ENCODE measurements around the gene ITM2C. TPM values are rescaled to one million over a fixed set of nuclear protein-coding genes. Genes with fewer than 3 reads are reported as not detected.

The ITM2C gene
- total RNA-seq, 2 donors from 2014 or later = 15.3 to 18.6 TPM

- Mint-ChIP-seq H3K4me1 (peaks cover 28% of the 10 kb centered on the region), H3K36me3 (ENCODE audit: low read depth) (peaks cover 2% of the 10 kb centered on the region), H3K4me3 (peak overlapping the region; percentile 39), H3K27me3 (peaks cover 11% of the 10 kb centered on the region), H3K27ac (peak overlapping the region; percentile 59)
- no peaks in the 10 kb centered on the region for H3K9me3 ChIP-seq (ENCODE audit: control insufficient read depth, low read length, poor library complexity, severe bottlenecking)
- ATAC-seq = no peak
- DNase-seq = no peak
Measured at GRCh38 chr2:230927711-230928341, 63.1 kb downstream of the ITM2C start.

Other genes with a start within 250 kb of the ITM2C start
- 10 to 100 TPM; 82.3 to 89.8 TPM for gene CAB39, start 152.1 kb upstream of the ITM2C start, total RNA-seq
- 1 to 10 TPM; 3.8 to 8.3 TPM for gene GPR55, start 60.3 kb downstream of the ITM2C start, total RNA-seq
- gene SPATA3, start 131.2 kb downstream of the ITM2C start, total RNA-seq = not detected
- not detected for gene C2orf72, start 172.6 kb downstream of the ITM2C start, total RNA-seq
- gene PSMD1, start 191.9 kb downstream of the ITM2C start, total RNA-seq = 10 to 100 TPM; 42.8 to 43.5 TPM

All from T-helper 17 cell (primary cell).